ENCODE measurements around the gene KLHDC7A.

KLHDC7A gene

DNA sequence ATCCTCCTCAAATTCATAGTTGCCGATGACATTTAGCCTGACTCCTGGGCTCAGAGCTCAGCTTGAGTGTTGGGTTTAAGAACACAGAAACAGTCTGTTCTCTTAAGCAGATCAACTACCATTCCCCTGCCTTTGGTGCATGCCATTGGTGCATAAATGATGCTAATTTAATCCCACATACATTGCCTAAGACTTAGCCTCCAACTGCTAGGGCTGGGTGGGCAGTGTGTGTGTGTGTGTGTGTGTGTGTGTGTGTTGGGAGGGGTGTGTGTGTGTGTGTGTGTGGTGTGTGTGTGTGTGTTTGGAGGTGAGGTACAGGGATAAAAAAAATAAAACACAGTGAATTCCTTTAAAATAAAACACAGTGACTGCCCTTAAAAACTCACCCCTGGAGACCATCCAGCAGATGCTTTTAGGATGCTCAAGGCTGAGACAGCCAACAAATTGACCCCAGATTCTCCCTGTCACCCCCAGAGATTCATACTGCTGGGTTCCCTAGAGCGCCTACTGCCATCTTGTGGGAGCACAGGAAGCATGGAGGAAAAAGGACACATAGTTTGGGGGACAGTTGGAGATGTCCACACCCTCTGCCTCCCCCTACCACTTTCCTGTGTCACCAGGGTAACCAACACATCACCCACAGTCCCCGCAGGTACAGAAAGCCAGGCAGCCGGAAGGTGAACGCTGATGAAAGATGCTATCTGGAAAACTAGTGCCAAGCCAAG lies 30.6 kb downstream of the KLHDC7A start:
- DNase-seq = no peak

DNA sequence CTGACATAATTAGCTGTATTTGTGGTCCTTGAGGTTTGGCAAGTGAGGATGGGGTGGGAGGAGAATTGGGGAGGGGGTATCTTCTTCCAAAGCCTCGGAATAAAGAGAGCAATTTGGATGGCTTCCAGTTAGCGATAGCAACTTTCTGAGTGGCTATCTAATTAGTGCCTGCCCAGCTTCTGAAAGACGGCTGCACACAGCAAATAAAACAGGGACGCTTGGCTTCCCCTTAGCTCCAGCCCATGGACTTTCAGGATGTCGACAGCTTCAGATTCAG lies 31.1 kb downstream of the KLHDC7A start:
- DNase-seq = no peak

DNA sequence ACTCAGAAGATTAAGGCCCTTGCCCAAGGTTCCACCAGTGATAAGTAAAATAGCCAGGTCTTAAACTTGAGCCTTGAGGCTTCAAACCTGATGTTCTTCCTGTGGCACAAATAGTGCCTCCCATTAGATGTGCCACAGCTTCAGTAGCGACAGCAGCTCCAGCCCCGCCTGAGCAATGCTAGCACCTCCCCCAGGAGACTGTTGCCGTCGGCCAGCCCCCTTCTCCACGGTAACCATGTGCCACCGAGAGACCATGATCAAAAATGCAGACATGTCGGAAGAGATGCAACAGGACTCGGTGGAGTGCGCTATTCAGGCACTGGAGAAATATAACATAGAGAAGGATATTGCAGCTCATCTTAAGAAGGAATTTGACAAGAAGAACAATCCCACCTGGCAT lies 32.2 kb downstream of the KLHDC7A start:
- no peak for DNase-seq

DNA sequence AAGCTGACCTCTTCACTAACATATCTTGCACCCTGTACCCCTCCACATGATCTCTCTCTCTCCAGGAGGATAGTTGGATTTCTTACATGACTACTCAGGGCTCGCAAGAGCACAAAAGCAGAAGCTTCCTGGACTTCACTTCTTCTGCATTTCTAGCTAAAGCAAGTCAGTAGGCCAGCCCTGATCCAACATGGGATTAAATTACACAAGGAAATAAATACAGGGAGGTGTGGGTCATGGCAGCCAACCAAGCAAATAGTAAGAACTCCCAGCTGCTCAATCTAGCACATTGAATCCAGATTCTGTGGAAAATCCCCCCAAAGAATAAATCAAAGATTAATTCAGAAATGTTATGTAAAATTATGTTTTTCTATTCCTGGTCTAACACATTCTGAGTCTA lies 33.3 kb downstream of the KLHDC7A start:
- no peak for DNase-seq

DNA sequence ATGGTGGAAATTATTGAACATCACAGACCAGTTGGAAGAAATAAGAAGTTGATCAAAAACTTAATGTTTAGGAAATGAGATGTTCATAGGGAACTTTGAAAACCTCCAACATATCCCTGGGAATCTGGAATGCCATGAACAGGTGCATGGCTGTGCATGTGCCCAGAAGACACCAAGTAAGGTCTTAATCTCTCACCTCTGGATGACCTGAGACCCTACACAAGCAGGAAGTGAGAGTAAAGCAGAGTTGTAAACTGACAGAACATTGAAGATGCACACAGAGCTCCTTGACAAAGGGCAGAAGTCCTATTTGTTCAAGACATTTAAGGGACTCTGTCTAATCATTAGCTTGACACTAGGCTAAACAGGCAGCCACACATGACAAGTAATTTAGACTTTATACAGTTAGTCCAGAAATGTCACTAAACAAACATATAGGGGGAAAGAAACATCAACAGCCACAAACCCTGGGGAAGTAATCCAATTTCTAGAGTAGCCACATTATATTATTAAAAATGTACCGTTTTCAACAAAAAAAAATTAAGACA lies 34.5 kb downstream of the KLHDC7A start:
- no peak for DNase-seq

DNA sequence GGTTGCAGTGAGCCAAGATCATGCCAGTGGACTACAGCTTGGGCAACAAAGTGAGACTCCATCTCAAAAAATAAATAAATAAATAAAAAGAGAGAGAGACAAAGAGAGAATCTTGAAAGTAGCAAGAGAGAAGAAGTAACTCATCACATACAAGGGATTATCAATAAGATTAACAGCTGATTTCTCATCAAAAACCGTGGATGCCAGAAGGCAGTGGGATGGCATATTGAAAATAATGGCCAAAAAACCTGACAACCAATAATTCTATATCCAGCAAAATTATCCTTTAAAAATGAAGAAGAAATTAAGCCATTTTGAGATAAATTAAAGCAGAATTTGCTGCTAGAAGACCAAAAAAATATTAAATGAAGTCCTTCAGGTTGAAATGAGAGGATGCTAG lies 35.7 kb downstream of the KLHDC7A start:
- no peak for DNase-seq

DNA sequence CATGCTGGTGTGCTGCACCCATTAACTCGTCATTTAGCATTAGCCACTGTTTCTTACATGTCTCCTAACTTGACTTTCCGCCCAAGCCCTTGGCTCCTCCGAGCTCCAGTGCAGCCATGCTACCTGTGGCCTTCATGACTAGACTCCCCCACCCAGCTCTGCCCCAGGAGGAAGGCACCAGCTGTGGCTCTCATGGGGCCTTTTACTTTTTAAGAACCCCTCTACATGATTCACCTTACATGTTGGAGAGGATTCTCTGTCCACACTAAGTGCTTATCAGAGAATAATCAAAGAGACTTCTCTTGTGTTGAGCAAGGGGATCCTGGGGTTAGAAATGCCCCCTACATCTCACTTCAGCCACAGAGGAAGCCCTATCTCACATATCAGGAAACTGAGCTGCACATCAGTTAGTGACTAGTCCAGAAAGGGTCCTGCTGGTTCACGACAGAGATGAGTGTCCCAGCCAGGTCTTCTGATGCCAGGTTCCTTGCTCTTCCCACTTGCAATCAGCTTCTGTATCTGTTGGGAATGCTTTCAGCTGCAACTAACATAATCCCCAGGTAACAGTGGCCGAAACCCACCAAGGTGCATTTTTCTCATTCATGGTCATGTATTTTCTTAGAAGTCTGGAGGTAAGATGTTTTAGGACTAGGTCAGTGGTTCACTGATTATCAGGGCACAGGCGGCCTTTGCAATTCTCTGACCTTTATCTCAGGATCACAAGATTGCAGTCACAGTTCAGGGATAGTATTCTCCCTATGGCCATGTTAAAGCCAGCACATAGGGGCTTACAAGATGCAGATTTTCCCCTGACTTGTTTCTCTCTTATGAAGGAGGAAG lies 45.9 kb downstream of the KLHDC7A start:
- no peak for DNase-seq

DNA sequence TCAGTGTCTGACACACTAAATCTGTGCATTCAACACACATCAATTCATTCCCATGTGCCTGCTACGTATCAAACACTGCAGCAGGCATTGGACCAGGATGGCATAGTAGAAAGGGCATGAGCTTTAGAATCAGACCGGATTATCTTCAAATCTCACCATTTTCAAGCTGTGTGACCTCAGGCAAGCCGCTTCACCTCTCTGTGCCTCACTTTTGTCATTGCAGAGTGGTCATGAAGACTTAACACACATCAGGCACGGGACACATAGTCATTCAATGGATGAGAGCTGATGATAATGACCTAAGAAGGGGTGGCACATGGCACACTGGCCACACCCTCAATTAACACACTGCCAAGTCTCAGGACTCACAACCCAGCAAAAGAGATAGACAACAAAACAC lies 46.8 kb downstream of the KLHDC7A start:
- DNase-seq = no peak

DNA sequence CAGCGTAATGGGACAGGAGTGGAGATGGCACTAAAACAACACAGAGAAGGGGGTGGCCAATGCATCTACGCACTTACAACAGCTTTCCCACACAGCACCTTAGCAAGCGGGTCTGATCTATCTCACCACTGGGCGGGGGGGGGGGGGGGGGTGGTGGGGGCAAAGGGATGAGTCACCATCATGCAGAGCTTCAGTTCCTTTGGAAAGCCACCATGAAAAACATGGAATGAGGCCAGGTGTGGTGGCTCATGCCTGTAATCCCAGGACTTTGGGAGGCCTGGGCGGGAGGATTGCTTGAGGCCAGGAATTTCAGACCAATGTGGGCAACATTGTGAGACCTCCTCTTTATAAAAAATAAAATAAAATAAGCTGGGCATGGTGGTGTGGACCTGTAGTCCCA lies 47.2 kb downstream of the KLHDC7A start:
- no peak for DNase-seq

DNA sequence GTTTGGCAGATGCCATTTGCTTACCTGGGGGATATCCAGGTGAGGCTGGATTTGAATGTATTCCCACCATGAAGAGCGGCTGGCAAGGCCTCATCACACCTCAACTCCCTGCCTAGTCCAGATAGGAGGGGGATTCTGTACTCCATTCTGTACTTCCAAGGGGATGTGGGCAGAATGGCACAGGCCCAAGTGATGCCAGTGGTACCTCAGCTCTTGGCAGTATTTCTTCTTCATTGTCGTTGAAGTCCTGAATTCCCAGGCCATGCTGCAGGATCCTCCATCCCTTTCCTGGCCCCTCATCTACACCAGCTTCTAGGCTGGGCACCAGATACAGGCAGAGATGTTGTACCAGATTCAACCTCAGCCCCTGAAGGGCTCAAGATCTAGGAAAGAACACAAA lies 47.9 kb downstream of the KLHDC7A start:
- no peak for DNase-seq

DNA sequence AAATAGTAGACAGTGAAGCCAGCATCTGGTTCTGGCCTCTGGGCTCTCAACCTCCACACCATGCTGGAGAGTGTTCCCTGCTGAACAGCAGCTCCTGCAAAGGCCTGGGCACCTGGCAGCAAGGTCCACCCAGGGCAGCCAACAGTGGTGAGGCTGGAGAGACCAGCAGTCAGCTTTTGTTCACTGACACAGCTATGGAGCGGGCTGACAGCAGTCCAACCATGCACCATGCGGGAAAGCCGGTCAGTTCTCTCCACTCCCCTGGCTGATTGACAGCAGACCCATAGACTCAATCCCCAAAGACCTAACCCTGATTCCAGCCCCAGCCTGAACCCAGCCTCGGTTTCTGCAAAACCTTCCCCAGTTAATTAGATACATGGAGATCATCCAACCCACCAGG lies 49.0 kb downstream of the KLHDC7A start:
- no peak for DNase-seq

DNA sequence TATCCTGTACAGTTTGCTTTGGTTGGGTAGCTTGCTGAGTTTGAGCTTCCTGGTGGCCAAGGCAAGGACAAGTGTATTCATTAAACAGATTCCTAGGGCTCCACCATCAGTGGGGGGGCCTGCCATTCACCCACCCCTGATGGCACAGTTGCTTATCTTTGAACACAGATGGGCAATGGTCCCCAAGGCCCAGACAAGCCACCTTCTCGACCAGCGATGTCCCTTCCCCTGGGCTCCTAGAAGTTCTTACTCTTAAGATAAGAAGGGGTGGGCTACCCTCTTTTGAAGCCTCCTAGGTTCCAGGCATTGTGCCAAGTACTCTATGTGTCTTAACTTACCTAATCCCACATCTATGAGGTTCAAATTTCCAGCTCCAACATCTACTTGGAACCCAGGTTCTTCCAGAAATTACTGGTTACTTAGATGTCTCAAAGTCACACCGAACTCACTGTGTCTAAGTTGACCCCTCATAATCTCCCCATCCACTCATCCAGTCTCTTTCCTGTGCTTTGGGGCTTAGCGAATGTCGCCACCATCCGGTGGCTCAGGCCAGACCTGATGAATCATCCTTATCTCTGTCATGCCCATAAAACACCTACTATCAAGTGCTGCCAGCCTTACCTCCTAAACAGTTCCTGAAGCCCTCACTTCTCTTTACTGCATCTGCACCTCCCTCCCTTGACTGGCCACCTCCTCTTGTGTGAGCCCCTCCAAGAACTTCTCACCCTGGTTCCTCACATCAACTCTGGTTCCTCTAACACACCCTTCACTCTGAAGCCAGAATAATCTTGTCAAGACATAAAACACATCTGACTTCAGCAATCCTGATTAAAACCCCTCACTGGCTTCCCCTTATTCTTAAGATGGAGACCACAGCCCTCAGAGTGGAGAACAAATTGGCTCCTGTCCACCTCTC lies 50.1 kb downstream of the KLHDC7A start:
- no peak for DNase-seq

DNA sequence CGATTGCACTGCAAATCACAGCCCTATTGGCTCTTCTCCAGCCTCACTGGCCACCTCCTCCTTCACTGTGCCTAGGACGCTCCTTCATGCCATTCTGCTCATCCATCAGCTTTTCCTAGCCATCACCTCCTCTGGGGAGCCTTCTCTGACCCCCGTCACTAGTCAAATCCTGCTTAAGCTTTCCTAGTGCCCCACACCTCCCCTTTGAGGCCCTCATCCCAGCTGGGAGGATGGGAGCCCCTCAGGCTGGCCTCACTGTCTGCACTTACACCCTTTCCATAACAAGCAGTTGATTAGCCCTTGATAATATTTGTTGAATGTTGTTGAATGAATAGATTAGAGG lies 50.7 kb downstream of the KLHDC7A start:
- no peak for DNase-seq

DNA sequence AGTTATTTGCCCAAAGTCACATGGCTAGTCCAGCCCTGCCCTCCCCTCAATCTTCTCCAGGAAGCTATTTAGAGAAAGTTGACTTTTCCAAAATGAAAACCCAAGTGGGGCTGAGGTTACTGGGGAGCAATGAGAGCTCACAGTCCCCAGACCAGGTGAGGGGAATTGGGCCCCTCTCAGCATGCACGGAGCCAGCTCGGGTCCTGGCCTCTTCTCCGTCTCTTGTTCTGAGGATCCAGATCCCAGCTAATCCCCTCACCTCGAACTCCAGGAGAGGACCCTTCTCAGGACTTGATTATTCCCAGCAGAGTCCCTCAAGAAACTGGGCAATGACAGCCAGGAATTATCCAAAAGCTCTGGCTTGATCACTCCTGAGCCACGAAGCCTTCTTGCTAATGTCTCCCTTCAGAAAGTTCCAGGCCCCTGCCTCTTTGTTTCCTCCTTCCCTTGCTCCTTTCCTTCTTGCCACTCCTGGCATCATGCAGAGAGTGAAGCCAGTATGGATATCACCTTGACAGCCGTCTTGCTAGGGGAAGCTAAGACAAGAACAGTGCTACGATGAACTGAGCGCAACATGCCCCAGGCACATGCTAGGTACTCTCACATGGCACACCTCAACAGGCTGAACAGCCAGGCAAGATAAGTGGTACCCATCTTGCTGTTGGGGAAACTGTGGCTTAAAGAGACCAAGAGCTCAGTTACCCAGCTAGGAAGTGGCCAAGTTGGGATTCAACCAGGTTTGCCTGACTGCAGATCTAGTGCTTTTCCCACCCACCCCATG lies 51.9 kb downstream of the KLHDC7A start:
- no peak for DNase-seq

DNA sequence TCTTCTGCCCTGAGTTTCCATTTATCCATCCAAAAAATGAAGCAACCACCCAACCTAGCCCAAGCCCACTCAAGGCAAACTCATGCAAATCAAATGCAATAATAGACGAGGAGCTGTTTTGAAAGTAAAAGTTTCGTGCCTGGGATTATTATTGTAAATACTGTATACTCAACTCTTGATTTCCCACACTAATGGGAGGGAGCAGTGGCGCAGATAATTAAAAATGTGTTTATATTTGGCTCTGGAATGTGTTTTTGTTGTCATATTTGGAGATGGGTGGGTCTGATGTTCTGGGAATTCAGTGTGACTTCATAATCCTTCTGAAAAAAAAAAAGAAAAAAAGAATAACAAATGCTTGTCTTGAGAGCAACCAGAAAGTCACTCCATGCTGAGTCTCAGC lies 52.5 kb downstream of the KLHDC7A start:
- DNase-seq = no peak

DNA sequence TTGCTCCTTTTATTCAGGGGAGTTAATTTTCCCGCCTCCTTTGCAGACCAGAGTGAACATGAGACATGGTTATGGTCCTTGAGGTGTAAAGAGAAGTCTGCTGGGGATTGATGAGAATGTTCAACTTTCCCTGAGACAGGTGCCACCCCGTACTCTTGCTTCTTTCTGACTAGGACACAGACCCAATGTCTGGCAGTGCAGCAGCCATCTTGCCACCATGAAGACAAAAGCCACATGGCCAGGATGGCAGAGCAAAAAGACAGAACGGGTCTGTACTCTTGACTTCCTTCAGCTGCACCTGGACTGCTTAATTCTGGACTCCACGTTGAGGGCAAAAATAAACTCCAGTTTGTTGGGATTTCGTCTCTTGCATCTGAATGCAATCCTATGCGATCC lies 54.1 kb downstream of the KLHDC7A start:
- DNase-seq = no peak

Data from effector CD8-positive, alpha-beta T cell (primary cell).